ENCODE data around the gene ITSN2. TPM values are rescaled to one million over a fixed set of nuclear protein-coding genes. Genes with fewer than 3 reads are reported as not detected.

ITSN2 gene
- total and polyA plus RNA-seq, 4 donors: 10.1 to 32.4 (median 21.6) TPM

DNA sequence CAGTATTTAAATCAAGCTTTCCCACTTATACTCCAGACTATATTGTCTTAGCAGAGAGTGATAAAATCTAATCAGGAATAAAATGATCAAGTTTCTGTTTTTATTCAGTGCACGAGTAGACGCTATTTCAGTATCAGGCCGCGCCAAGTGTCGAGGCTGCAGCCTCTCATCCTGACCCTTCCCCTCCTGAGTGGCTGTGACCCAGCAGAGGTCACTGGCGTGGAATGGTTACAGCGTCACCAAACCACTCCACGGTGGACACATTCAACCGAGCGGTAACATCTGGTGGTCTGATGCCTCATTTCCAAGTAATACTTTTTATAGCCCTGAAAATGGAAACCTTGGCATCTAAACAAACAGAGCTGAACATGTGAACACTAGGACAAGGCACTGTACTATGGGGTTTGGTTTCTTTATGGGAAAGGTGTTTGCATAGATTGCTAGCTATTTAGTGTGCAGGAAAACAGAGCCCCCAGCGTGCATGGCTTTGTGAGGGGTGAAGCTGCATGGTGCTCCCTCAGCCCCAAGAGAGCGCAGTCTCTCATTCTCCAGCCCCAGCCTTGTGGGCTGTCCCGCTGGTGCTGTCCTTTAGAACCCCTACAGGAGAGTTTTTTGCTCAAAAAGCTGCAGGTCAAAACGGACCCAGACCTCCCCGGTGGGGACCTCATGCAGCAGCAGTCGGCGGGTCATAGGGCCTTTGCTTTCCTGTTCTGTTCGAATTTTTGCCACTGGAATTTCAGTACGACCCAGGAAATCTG, 157.1 kb downstream of the ITSN2 start:
- Histone ChIP-seq H3K27me3 (ENCODE audit: control insufficient read depth in 4 of 4, insufficient read depth in 4 of 4, low read length in 3 of 4) (no peaks in the 10 kb centered on the region), H3K27ac (ENCODE audit: low read depth in 1 of 2, low read length in 2 of 2) (no peak overlapping the region), H3K36me3 (ENCODE audit: control insufficient read depth in 4 of 4, insufficient read depth in 3 of 4, low read depth in 1 of 4, low read length in 3 of 4) (peaks cover 11 to 42% (median 26%) of the 10 kb centered on the region in 4 donors), H3K4me3 (ENCODE audit: low read depth in 1 of 3, low read length in 3 of 3) (no peak overlapping the region), H3K4me1 (ENCODE audit: control insufficient read depth in 4 of 4, insufficient read depth in 4 of 4, low read length in 3 of 4) (no peaks in the 10 kb centered on the region), H3K9ac (ENCODE audit: low read depth in 1 of 2, low read length in 2 of 2) (no peak overlapping the region), H3K9me3 (ENCODE audit: control insufficient read depth in 4 of 4, low read length in 3 of 4) (no peaks in the 10 kb centered on the region)
- no peak for TF ChIP-seq YY1 (IDR thresholded peaks at IDR 0.05)
- no peak for TF ChIP-seq FOXA2 (IDR thresholded peaks at IDR 0.05)
- TF ChIP-seq, protein P1, sequence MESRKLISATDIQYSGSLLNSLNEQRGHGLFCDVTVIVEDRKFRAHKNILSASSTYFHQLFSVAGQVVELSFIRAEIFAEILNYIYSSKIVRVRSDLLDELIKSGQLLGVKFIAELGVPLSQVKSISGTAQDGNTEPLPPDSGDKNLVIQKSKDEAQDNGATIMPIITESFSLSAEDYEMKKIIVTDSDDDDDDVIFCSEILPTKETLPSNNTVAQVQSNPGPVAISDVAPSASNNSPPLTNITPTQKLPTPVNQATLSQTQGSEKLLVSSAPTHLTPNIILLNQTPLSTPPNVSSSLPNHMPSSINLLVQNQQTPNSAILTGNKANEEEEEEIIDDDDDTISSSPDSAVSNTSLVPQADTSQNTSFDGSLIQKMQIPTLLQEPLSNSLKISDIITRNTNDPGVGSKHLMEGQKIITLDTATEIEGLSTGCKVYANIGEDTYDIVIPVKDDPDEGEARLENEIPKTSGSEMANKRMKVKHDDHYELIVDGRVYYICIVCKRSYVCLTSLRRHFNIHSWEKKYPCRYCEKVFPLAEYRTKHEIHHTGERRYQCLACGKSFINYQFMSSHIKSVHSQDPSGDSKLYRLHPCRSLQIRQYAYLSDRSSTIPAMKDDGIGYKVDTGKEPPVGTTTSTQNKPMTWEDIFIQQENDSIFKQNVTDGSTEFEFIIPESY (IDR thresholded peaks at IDR 0.05): no peak
- peak; percentile 41 for TF ChIP-seq NR2F2 (IDR thresholded peaks at IDR 0.05)
- no peak for DNase-seq (ENCODE audit: low spot score)
- 87% methylated on average over 19 of the region's 19 CpGs for WGBS

DNA sequence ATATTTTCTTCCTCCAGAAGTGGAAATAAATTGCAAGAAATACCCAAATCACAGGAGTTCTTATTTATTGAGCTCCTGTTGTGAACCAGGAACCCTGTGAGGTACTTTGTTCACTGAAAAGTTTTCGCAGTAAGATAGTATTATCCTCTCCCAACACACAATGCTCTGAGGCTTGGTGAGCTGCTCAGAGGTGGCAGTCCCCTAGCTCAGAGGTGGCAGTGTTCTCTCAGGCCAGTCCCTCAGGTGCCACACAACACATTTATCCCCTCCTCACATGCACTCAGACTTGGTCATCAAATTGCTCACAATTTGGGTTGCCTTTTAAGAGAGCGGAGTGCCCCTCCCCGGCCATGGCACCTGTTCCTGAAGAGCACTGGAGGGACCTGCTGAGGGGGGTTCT, 159.5 kb downstream of the ITSN2 start:
- 96% methylated on average over 3 of the region's 3 CpGs for WGBS
- Histone ChIP-seq H3K4me1 (ENCODE audit: control insufficient read depth in 4 of 4, insufficient read depth in 4 of 4, low read length in 3 of 4) (no peaks in the 10 kb centered on the region), H3K9ac (ENCODE audit: low read depth in 1 of 2, low read length in 2 of 2) (no peak overlapping the region), H3K9me3 (ENCODE audit: control insufficient read depth in 4 of 4, low read length in 3 of 4) (no peaks in the 10 kb centered on the region), H3K27me3 (ENCODE audit: control insufficient read depth in 4 of 4, insufficient read depth in 4 of 4, low read length in 3 of 4) (no peaks in the 10 kb centered on the region), H3K4me3 (ENCODE audit: low read depth in 1 of 3, low read length in 3 of 3) (no peak overlapping the region), H3K36me3 (ENCODE audit: control insufficient read depth in 4 of 4, insufficient read depth in 3 of 4, low read depth in 1 of 4, low read length in 3 of 4) (peaks cover 9 to 29% (median 25%) of the 10 kb centered on the region in 4 donors), H3K27ac (ENCODE audit: low read depth in 1 of 2, low read length in 2 of 2) (no peak overlapping the region)
- no peak for TF ChIP-seq FOXA2 (IDR thresholded peaks at IDR 0.05)
- no peak for TF ChIP-seq HNF4A (conservative IDR thresholded peaks at IDR 0.05)
- TF ChIP-seq RXRA (IDR thresholded peaks at IDR 0.05): no peak
- TF ChIP-seq HNF4G (IDR thresholded peaks at IDR 0.05): no peak
- TF ChIP-seq, protein P2, sequence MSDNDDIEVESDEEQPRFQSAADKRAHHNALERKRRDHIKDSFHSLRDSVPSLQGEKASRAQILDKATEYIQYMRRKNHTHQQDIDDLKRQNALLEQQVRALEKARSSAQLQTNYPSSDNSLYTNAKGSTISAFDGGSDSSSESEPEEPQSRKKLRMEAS (IDR thresholded peaks at IDR 0.05): no peak
- TF ChIP-seq, protein P3, sequence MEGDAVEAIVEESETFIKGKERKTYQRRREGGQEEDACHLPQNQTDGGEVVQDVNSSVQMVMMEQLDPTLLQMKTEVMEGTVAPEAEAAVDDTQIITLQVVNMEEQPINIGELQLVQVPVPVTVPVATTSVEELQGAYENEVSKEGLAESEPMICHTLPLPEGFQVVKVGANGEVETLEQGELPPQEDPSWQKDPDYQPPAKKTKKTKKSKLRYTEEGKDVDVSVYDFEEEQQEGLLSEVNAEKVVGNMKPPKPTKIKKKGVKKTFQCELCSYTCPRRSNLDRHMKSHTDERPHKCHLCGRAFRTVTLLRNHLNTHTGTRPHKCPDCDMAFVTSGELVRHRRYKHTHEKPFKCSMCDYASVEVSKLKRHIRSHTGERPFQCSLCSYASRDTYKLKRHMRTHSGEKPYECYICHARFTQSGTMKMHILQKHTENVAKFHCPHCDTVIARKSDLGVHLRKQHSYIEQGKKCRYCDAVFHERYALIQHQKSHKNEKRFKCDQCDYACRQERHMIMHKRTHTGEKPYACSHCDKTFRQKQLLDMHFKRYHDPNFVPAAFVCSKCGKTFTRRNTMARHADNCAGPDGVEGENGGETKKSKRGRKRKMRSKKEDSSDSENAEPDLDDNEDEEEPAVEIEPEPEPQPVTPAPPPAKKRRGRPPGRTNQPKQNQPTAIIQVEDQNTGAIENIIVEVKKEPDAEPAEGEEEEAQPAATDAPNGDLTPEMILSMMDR (IDR thresholded peaks at IDR 0.05; ENCODE audit: low read depth, low read length, missing input control): no peak
- no peak for TF ChIP-seq SP1 (IDR thresholded peaks at IDR 0.05)
- TF ChIP-seq, protein P4, sequence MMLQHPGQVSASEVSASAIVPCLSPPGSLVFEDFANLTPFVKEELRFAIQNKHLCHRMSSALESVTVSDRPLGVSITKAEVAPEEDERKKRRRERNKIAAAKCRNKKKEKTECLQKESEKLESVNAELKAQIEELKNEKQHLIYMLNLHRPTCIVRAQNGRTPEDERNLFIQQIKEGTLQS (IDR thresholded peaks at IDR 0.05): no peak
- no peak for TF ChIP-seq GABPA (IDR thresholded peaks at IDR 0.05 in 1 of 2, conservative IDR thresholded peaks at IDR 0.05 in 1 of 2)
- TF ChIP-seq YY1 (IDR thresholded peaks at IDR 0.05): no peak
- TF ChIP-seq JUND (IDR thresholded peaks at IDR 0.05): no peak
- no peak for TF ChIP-seq EGR1 (IDR thresholded peaks at IDR 0.05; ENCODE audit: low read depth in 2 of 2)
- TF ChIP-seq, protein P1 (IDR thresholded peaks at IDR 0.05): no peak
- no peak for TF ChIP-seq RAD21 (IDR thresholded peaks at IDR 0.05)
- no peak for TF ChIP-seq NR2F2 (IDR thresholded peaks at IDR 0.05)
- TF ChIP-seq, protein P5, sequence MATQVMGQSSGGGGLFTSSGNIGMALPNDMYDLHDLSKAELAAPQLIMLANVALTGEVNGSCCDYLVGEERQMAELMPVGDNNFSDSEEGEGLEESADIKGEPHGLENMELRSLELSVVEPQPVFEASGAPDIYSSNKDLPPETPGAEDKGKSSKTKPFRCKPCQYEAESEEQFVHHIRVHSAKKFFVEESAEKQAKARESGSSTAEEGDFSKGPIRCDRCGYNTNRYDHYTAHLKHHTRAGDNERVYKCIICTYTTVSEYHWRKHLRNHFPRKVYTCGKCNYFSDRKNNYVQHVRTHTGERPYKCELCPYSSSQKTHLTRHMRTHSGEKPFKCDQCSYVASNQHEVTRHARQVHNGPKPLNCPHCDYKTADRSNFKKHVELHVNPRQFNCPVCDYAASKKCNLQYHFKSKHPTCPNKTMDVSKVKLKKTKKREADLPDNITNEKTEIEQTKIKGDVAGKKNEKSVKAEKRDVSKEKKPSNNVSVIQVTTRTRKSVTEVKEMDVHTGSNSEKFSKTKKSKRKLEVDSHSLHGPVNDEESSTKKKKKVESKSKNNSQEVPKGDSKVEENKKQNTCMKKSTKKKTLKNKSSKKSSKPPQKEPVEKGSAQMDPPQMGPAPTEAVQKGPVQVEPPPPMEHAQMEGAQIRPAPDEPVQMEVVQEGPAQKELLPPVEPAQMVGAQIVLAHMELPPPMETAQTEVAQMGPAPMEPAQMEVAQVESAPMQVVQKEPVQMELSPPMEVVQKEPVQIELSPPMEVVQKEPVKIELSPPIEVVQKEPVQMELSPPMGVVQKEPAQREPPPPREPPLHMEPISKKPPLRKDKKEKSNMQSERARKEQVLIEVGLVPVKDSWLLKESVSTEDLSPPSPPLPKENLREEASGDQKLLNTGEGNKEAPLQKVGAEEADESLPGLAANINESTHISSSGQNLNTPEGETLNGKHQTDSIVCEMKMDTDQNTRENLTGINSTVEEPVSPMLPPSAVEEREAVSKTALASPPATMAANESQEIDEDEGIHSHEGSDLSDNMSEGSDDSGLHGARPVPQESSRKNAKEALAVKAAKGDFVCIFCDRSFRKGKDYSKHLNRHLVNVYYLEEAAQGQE (IDR thresholded peaks at IDR 0.05): no peak
- TF ChIP-seq TAF1 (conservative IDR thresholded peaks at IDR 0.05): no peak
- no peak for TF ChIP-seq FOXA1 (IDR thresholded peaks at IDR 0.05)
- no peak for DNase-seq (ENCODE audit: low spot score)
